SU-DHL-6 (cell line): Measurements from ENCODE around the gene C1orf74.
"Not testable (repeated sequence)": the region's sequence is repeated elsewhere in the genome, so short reads cannot be mapped to it uniquely, and the experiment has no call there.

Source experiments
- H2AFZ ChIP-seq: fragments of 200-600 bp; sonication (generic); 2 replicates; pipeline ENCODE4 v1.6.1; 2014; ENCODE audit warnings: low read depth, mild to moderate bottlenecking, moderate library complexity, mixed read lengths, antibody characterized with exemption, low read length; ENCODE audit not compliant: severe bottlenecking
- H3F3A ChIP-seq: fragments of 200-600 bp; shearing (Covaris generic); 2 replicates; pipeline ENCODE4 v1.6.0; 2016; ENCODE audit warnings: antibody characterized with exemption, mild to moderate bottlenecking; ENCODE audit not compliant: insufficient read depth
- H3K27ac ChIP-seq: fragments of 200-600 bp; sonication (generic); 2 replicates; pipeline ENCODE4 v1.5.1; 2016; ENCODE audit warnings: low read depth, mild to moderate bottlenecking, low read length, moderate library complexity, mixed read lengths
- H3K27me3 ChIP-seq: fragments of 200-600 bp; sonication (generic), shearing (Covaris generic); 2 replicates; pipeline ENCODE4 v1.6.0; 2014; ENCODE audit warnings: mild to moderate bottlenecking, low read length
- H3K36me3 ChIP-seq: fragments of 200-600 bp; sonication (generic); 2 replicates; pipeline ENCODE4 v1.6.1; 2014; ENCODE audit warnings: mild to moderate bottlenecking, low read length, mixed read lengths
- H3K4me2 ChIP-seq: fragments of 300-600, 200-600 bp; shearing (Covaris generic), sonication (generic); 2 replicates; pipeline ENCODE4 v1.6.0; 2014; ENCODE audit warnings: low read length, low read depth, mild to moderate bottlenecking; ENCODE audit not compliant: poor library complexity, severe bottlenecking
- H3K4me3 ChIP-seq: fragments of 200-600 bp; sonication (generic); 2 replicates; pipeline ENCODE4 v1.5.1; 2014; ENCODE audit warnings: antibody characterized with exemption, low read length, mild to moderate bottlenecking, mixed read lengths; ENCODE audit not compliant: insufficient read depth, poor library complexity, severe bottlenecking
- H3K79me2 ChIP-seq: fragments of 200-600 bp; sonication (generic); 2 replicates; pipeline ENCODE4 v1.6.1; 2014; ENCODE audit warnings: mild to moderate bottlenecking, low read length, moderate library complexity; ENCODE audit not compliant: insufficient read depth
- H3K9ac ChIP-seq: fragments of 200-600 bp; sonication (generic); 2 replicates; pipeline ENCODE4 v1.7.0; 2014; ENCODE audit warnings: mild to moderate bottlenecking, low read length
- H3K9me2 ChIP-seq: fragments of 200-600 bp; sonication (generic); replicated peaks from 2 replicates; pipeline ENCODE4 v1.6.1; 2014; ENCODE audit warnings: low read length; ENCODE audit not compliant: insufficient read depth
- H3K9me3 ChIP-seq: fragments of 200-600 bp; sonication (generic); 2 replicates; pipeline ENCODE4 v1.6.1; 2014; ENCODE audit warnings: low read length, mixed read lengths; ENCODE audit not compliant: insufficient read depth
- H4K20me1 ChIP-seq: fragments of 200-600 bp; sonication (generic); 2 replicates; pipeline ENCODE4 v1.6.1; 2014; ENCODE audit warnings: low read depth, mild to moderate bottlenecking, antibody characterized with exemption, low read length, moderate library complexity, mixed read lengths
- EZH2phosphoT487 ChIP-seq: fragments of 200-600 bp; sonication (generic), shearing (Covaris generic); conservative IDR thresholded peaks from 2 replicates; pipeline ENCODE4 v1.6.1; 2018; ENCODE audit warnings: mild to moderate bottlenecking, antibody characterized with exemption, low read length, moderate library complexity, mixed read lengths
- TF ChIP-seq, protein P1 (sequence below): fragments of 200-600 bp; sonication (generic); IDR thresholded peaks from one replicate; pipeline ENCODE4 v1.5.1; 2017; ENCODE audit warnings: antibody characterized with exemption, mild to moderate bottlenecking, low read length, moderate library complexity; ENCODE audit not compliant: insufficient read depth, poor library complexity, severe bottlenecking

Gene C1orf74

DNA sequence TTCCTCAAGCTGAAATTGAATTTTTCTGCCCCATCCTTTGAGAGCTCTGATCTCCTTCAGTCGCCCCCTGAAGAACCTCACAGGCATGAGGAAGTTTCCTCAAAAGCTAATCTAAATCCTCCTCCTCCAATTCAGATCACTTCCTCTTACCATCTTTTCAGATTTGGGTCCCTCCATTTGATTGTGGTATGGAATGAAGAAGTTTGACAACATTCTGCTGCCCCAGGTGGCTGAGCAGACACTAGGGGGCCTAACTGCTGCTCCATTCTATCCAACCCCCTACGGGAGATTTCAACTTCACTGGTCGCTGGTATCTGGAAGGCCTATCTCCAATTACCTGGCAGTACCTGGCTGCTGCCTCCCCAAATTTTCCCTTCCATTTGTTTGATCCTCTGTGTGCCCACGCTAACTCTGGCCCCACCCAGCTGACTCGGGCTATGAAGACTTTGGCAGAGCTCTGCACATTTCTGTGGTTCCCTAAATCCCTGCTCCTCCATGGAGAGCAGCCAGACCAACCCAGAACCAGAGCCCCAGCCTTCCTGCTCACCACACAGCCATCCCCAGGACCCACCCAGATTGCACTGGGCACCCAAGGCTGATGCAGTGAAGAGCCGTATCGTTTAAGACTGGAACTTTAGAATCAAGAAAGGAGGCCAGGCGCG, 13.8 kb upstream of the C1orf74 start:
- H3K9me2 ChIP-seq, result no peaks in the 10 kb centered on the region
- H4K20me1 ChIP-seq, result no peaks in the 10 kb centered on the region
- no peak overlapping the region for H3K4me2 ChIP-seq
- no peak for TF ChIP-seq EZH2phosphoT487
- no peak overlapping the region for H3K27ac ChIP-seq
- no peaks in the 10 kb centered on the region for H3K9me3 ChIP-seq
- no peak overlapping the region for H3K4me3 ChIP-seq
- H3K79me2 ChIP-seq, result no peaks in the 10 kb centered on the region
- no peak overlapping the region for H2AFZ ChIP-seq
- H3K27me3 ChIP-seq, result no peaks in the 10 kb centered on the region
- H3F3A ChIP-seq, result no peaks in the 10 kb centered on the region
- no peaks in the 10 kb centered on the region for H3K36me3 ChIP-seq
- H3K9ac ChIP-seq, result no peak overlapping the region

GRCh38 chr1:209793711-209794110, 9.4 kb upstream of the C1orf74 start:
- not testable (repeated sequence) for H3K36me3 ChIP-seq, H3K9me3 ChIP-seq, H3K4me3 ChIP-seq, H3K9ac ChIP-seq, H3F3A ChIP-seq, H3K79me2 ChIP-seq, H3K4me2 ChIP-seq, H3K9me2 ChIP-seq, H3K27ac ChIP-seq, H4K20me1 ChIP-seq, H3K27me3 ChIP-seq, H2AFZ ChIP-seq

DNA sequence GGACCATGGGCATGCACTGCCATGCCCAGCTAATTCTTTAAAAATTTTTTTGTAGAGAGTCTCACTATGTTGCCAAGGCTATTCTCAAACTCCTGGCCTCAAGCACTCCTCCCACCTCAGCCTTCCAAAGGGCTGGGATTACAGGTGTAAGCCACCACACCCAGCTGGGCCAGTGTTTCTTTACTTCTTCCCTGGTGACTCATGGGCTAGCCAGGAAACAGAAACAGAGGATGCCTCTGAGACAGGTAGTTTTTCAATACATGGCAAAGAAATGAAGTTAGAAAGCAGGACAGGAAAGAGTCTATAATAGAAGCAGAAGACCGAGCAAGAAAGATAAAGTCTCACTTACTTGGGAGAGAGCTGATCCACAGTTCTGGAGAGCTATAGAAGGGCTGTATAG, 7.6 kb upstream of the C1orf74 start:
- Histone ChIP-seq H3K9me2 (no peaks in the 10 kb centered on the region), H3F3A (no peaks in the 10 kb centered on the region)
- TF ChIP-seq, protein P1, sequence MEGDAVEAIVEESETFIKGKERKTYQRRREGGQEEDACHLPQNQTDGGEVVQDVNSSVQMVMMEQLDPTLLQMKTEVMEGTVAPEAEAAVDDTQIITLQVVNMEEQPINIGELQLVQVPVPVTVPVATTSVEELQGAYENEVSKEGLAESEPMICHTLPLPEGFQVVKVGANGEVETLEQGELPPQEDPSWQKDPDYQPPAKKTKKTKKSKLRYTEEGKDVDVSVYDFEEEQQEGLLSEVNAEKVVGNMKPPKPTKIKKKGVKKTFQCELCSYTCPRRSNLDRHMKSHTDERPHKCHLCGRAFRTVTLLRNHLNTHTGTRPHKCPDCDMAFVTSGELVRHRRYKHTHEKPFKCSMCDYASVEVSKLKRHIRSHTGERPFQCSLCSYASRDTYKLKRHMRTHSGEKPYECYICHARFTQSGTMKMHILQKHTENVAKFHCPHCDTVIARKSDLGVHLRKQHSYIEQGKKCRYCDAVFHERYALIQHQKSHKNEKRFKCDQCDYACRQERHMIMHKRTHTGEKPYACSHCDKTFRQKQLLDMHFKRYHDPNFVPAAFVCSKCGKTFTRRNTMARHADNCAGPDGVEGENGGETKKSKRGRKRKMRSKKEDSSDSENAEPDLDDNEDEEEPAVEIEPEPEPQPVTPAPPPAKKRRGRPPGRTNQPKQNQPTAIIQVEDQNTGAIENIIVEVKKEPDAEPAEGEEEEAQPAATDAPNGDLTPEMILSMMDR, result no peak
- TF ChIP-seq EZH2phosphoT487, result no peak

GRCh38 chr1:209790286-209791193, 6.2 kb upstream of the C1orf74 start:
- H3K4me2 ChIP-seq, result no peak overlapping the region
- H3K4me3 ChIP-seq, result no peak overlapping the region
- H3K27ac ChIP-seq, result no peak overlapping the region
- no peaks in the 10 kb centered on the region for H3K79me2 ChIP-seq
- H3K9ac ChIP-seq, result no peak overlapping the region
- H3K36me3 ChIP-seq, result no peaks in the 10 kb centered on the region
- H3K9me2 ChIP-seq, result no peaks in the 10 kb centered on the region
- no peaks in the 10 kb centered on the region for H3K9me3 ChIP-seq
- no peaks in the 10 kb centered on the region for H3F3A ChIP-seq
- no peaks in the 10 kb centered on the region for H3K27me3 ChIP-seq
- TF ChIP-seq, protein P1, result no peak
- no peak for TF ChIP-seq EZH2phosphoT487
- H2AFZ ChIP-seq, result no peak overlapping the region
- no peaks in the 10 kb centered on the region for H4K20me1 ChIP-seq

More for the DNA sequence above, 7.6 kb upstream of the C1orf74 start:
- H3K9me3 ChIP-seq, result no peaks in the 10 kb centered on the region
- no peak overlapping the region for H3K27ac ChIP-seq
- no peaks in the 10 kb centered on the region for H3K27me3 ChIP-seq
- H4K20me1 ChIP-seq, result no peaks in the 10 kb centered on the region
- no peak overlapping the region for H3K4me3 ChIP-seq
- H3K79me2 ChIP-seq, result no peaks in the 10 kb centered on the region
- H3K36me3 ChIP-seq, result no peaks in the 10 kb centered on the region
- no peak overlapping the region for H2AFZ ChIP-seq
- no peak overlapping the region for H3K9ac ChIP-seq
- no peak overlapping the region for H3K4me2 ChIP-seq
